GM12801 (cell line): ENCODE data around the gene TMEM116.

Experiments used
- CTCF ChIP-seq: IDR thresholded peaks from one replicate; pipeline ENCODE4 v1.5.1; 2011; ENCODE audit warnings: control low read depth; ENCODE audit not compliant: insufficient read length; ENCODE audit errors: extremely low read depth

Gene TMEM116

GRCh38 chr12:111993292-111994150 lies 19.4 kb downstream of the TMEM116 start:
- TF ChIP-seq CTCF = no peak

GRCh38 chr12:111992464-111992863 lies 20.5 kb downstream of the TMEM116 start:
- TF ChIP-seq CTCF = no peak

GRCh38 chr12:111991946-111992345 lies 21.0 kb downstream of the TMEM116 start:
- no peak for TF ChIP-seq CTCF

- TF ChIP-seq CTCF = no peak
Observed at GRCh38 chr12:111991535-111991934, 21.4 kb downstream of the TMEM116 start.

GRCh38 chr12:111984820-111985219 lies 28.1 kb downstream of the TMEM116 start:
- no peak for TF ChIP-seq CTCF

- TF ChIP-seq CTCF = no peak
Observed at GRCh38 chr12:111981987-111982386, 31.0 kb downstream of the TMEM116 start.

- TF ChIP-seq CTCF = no peak
Observed at GRCh38 chr12:111980598-111980997, 32.4 kb downstream of the TMEM116 start.
